ENCODE results near the gene PDHX. TPM values are rescaled to one million over a fixed set of nuclear protein-coding genes. Genes with fewer than 3 reads are reported as not detected.

The PDHX gene
- total RNA-seq, 1 experiment from 2014 or later, result 43.4 TPM

GRCh38 chr11:34996958-34997357 lies 80.5 kb downstream of the PDHX start (continued):
- TF ChIP-seq STAT6 (CRISPR knock-in tag; conservative IDR thresholded peaks at IDR 0.05; ENCODE audit: low read depth) (no peak), MXD4 (CRISPR knock-in tag; IDR thresholded peaks at IDR 0.05; ENCODE audit: borderline replicate concordance) (no peak), ZSCAN18 (CRISPR knock-in tag; IDR thresholded peaks at IDR 0.05) (no peak)

- Mint-ChIP-seq H3K27me3 (ENCODE audit: low read depth) (no peaks in the 10 kb centered on the region), H3K4me3 (no peak overlapping the region), H3K4me1 (no peaks in the 10 kb centered on the region), H3K27ac (no peak overlapping the region), H3K9me3 (no peaks in the 10 kb centered on the region), H3K36me3 (no peaks in the 10 kb centered on the region)
- DNase-seq (ENCODE audit: low spot score) (no peak), ATAC-seq (no peak)
- TF ChIP-seq SP1 (CRISPR knock-in tag; conservative IDR thresholded peaks at IDR 0.05) (no peak), ZNF121 (CRISPR knock-in tag; IDR thresholded peaks at IDR 0.05) (no peak), ARID4B (CRISPR knock-in tag; IDR thresholded peaks at IDR 0.05; ENCODE audit: borderline replicate concordance) (no peak), HMGA2 (CRISPR knock-in tag; IDR thresholded peaks at IDR 0.05) (no peak), ZBTB21 (CRISPR knock-in tag; IDR thresholded peaks at IDR 0.05; ENCODE audit: borderline replicate concordance) (no peak), TP53 (CRISPR knock-in tag; IDR thresholded peaks at IDR 0.05) (no peak), FOXP1 (CRISPR knock-in tag; IDR thresholded peaks at IDR 0.05; ENCODE audit: borderline replicate concordance) (no peak), GRHL2 (CRISPR knock-in tag; IDR thresholded peaks at IDR 0.05; ENCODE audit: insufficient replicate concordance, severe bottlenecking) (no peak), MYBL2 (CRISPR knock-in tag; IDR thresholded peaks at IDR 0.05) (no peak), PREB (CRISPR knock-in tag; IDR thresholded peaks at IDR 0.05; ENCODE audit: borderline replicate concordance) (no peak), TEAD4 (CRISPR knock-in tag; IDR thresholded peaks at IDR 0.05) (no peak), RORB (CRISPR knock-in tag; IDR thresholded peaks at IDR 0.05) (no peak), TEAD1 (CRISPR knock-in tag; IDR thresholded peaks at IDR 0.05) (no peak), SOX15 (CRISPR knock-in tag; IDR thresholded peaks at IDR 0.05) (no peak), MAX (CRISPR knock-in tag; IDR thresholded peaks at IDR 0.05) (no peak), NFE2L1 (CRISPR knock-in tag; IDR thresholded peaks at IDR 0.05) (no peak), NFATC4 (CRISPR knock-in tag; IDR thresholded peaks at IDR 0.05) (no peak), ESRRA (CRISPR knock-in tag; IDR thresholded peaks at IDR 0.05; ENCODE audit: borderline replicate concordance) (no peak), ZNF263 (CRISPR knock-in tag; IDR thresholded peaks at IDR 0.05; ENCODE audit: low read depth) (no peak)
- ChIA-PET CTCF (interaction anchor here (0.5 to 1.4 kb wide), 2 partner anchors 308 to 397 kb away, joined by 3 to 8 read pairs; no protein-coding TSS in a partner anchor), POLR2A (no interaction called here)
Observed at GRCh38 chr11:34997952-34998528, 81.6 kb downstream of the PDHX start.
